Nephron progenitor cell (in vitro differentiated cells): ENCODE results near the gene MAPRE2.

ENCODE experiments used
- DNase-seq: peaks from one replicate; pipeline ENCODE4 v3.0.0; 2021
- H3K27ac Mint-ChIP-seq: 2 replicates; pipeline ENCODE4 v1.8.0; 2021; ENCODE audit warnings: mild to moderate bottlenecking, moderate library complexity, mixed read lengths
- H3K27me3 Mint-ChIP-seq: 2 replicates; pipeline ENCODE4 v1.8.0; 2021; ENCODE audit warnings: mild to moderate bottlenecking, low read depth, mixed read lengths; ENCODE audit not compliant: poor library complexity
- H3K36me3 Mint-ChIP-seq: 2 replicates; pipeline ENCODE4 v1.8.0; 2021; ENCODE audit warnings: low read depth, mixed read lengths
- H3K4me1 Mint-ChIP-seq: 2 replicates; pipeline ENCODE4 v1.8.0; 2021; ENCODE audit warnings: mixed read lengths
- H3K4me3 Mint-ChIP-seq: 2 replicates; pipeline ENCODE4 v1.8.0; 2021; ENCODE audit warnings: mild to moderate bottlenecking, moderate library complexity, mixed read lengths
- H3K9me3 Mint-ChIP-seq: 2 replicates; pipeline ENCODE4 v1.8.0; 2021; ENCODE audit warnings: mild to moderate bottlenecking, moderate library complexity, mixed read lengths
- CTCF ChIP-seq: fragments of 200-600 bp; sonication (generic); IDR thresholded peaks from 2 replicates; pipeline ENCODE4 v1.5.0; 2021; ENCODE audit warnings: antibody characterized with exemption

MAPRE2 gene

GRCh38 chr18:35086704-35087103 lies 45.5 kb downstream of the MAPRE2 start:
- no peak for DNase-seq
- Mint-ChIP-seq H3K4me3 (no peak overlapping the region), H3K36me3 (peaks cover 30% of the 10 kb centered on the region), H3K9me3 (no peaks in the 10 kb centered on the region), H3K27ac (no peak overlapping the region), H3K27me3 (peaks cover 2% of the 10 kb centered on the region), H3K4me1 (peaks cover 5% of the 10 kb centered on the region)
- no peak for TF ChIP-seq CTCF

- TF ChIP-seq CTCF, result no peak
- H3K36me3 Mint-ChIP-seq, result peaks cover 24% of the 10 kb centered on the region
- peaks cover 5% of the 10 kb centered on the region for H3K4me1 Mint-ChIP-seq
- no peak for DNase-seq
- no peaks in the 10 kb centered on the region for H3K9me3 Mint-ChIP-seq
- no peak overlapping the region for H3K27ac Mint-ChIP-seq
- H3K27me3 Mint-ChIP-seq, result no peaks in the 10 kb centered on the region
- no peak overlapping the region for H3K4me3 Mint-ChIP-seq
Observed at GRCh38 chr18:35087726-35088125, 46.5 kb downstream of the MAPRE2 start.

GRCh38 chr18:35088921-35089320 lies 47.7 kb downstream of the MAPRE2 start:
- no peaks in the 10 kb centered on the region for H3K9me3 Mint-ChIP-seq
- H3K36me3 Mint-ChIP-seq, result peaks cover 18% of the 10 kb centered on the region
- DNase-seq, result no peak
- peaks cover 5% of the 10 kb centered on the region for H3K4me1 Mint-ChIP-seq
- H3K27ac Mint-ChIP-seq, result no peak overlapping the region
- no peak for TF ChIP-seq CTCF
- no peaks in the 10 kb centered on the region for H3K27me3 Mint-ChIP-seq
- H3K4me3 Mint-ChIP-seq, result no peak overlapping the region

- peaks cover 18% of the 10 kb centered on the region for H3K36me3 Mint-ChIP-seq
Observed at GRCh38 chr18:35089382-35089781, 48.2 kb downstream of the MAPRE2 start.

GRCh38 chr18:35089891-35090550 lies 48.8 kb downstream of the MAPRE2 start:
- DNase-seq, result no peak
- H3K36me3 Mint-ChIP-seq, result peaks cover 18% of the 10 kb centered on the region
- H3K9me3 Mint-ChIP-seq, result no peaks in the 10 kb centered on the region
- TF ChIP-seq CTCF, result no peak
- no peak overlapping the region for H3K4me3 Mint-ChIP-seq
- H3K27me3 Mint-ChIP-seq, result no peaks in the 10 kb centered on the region
- peak overlapping the region; percentile 20 for H3K27ac Mint-ChIP-seq
- no peaks in the 10 kb centered on the region for H3K4me1 Mint-ChIP-seq

More at GRCh38 chr18:35089382-35089781, 48.2 kb downstream of the MAPRE2 start:
- DNase-seq, result no peak
- H3K27me3 Mint-ChIP-seq, result no peaks in the 10 kb centered on the region
- H3K4me3 Mint-ChIP-seq, result no peak overlapping the region
- H3K9me3 Mint-ChIP-seq, result no peaks in the 10 kb centered on the region
- no peak for TF ChIP-seq CTCF
- H3K4me1 Mint-ChIP-seq, result peaks cover 4% of the 10 kb centered on the region
- no peak overlapping the region for H3K27ac Mint-ChIP-seq

- Mint-ChIP-seq H3K27ac (no peak overlapping the region), H3K27me3 (no peaks in the 10 kb centered on the region), H3K9me3 (no peaks in the 10 kb centered on the region), H3K4me1 (no peaks in the 10 kb centered on the region), H3K4me3 (no peak overlapping the region), H3K36me3 (peaks cover 18% of the 10 kb centered on the region)
- TF ChIP-seq CTCF, result no peak
- DNase-seq, result no peak
Observed at GRCh38 chr18:35091841-35092240, 50.6 kb downstream of the MAPRE2 start.
